ENCODE data around the gene OIT3. TPM values are rescaled to one million over a fixed set of nuclear protein-coding genes. Genes with fewer than 3 reads are reported as not detected.

Gene OIT3
- total RNA-seq, 2 experiments from 2014 or later = not detected

GRCh38 chr10:72946963-72947362, 53.4 kb downstream of the OIT3 start:
- ATAC-seq = no peak
- Mint-ChIP-seq H3K36me3 (no peaks in the 10 kb centered on the region), H3K27ac (no peak overlapping the region), H3K9me3 (ENCODE audit: low read depth) (no peaks in the 10 kb centered on the region), H3K27me3 (peaks cover 35% of the 10 kb centered on the region), H3K4me3 (no peak overlapping the region), H3K4me1 (no peaks in the 10 kb centered on the region)
- no peak for DNase-seq
- CTCF ChIA-PET = no interaction called here

- DNase-seq = no peak
- no peak overlapping the region for H3K27ac Mint-ChIP-seq
- no peak for ATAC-seq
- peaks cover 29% of the 10 kb centered on the region for H3K27me3 Mint-ChIP-seq
- H3K4me3 Mint-ChIP-seq = no peak overlapping the region
- no peaks in the 10 kb centered on the region for H3K4me1 Mint-ChIP-seq
- H3K9me3 Mint-ChIP-seq (ENCODE audit: low read depth) = no peaks in the 10 kb centered on the region
- H3K36me3 Mint-ChIP-seq = no peaks in the 10 kb centered on the region
- CTCF ChIA-PET = no interaction called here
Measured at GRCh38 chr10:72948762-72949161, 55.2 kb downstream of the OIT3 start.

- Mint-ChIP-seq H3K4me3 (no peak overlapping the region), H3K4me1 (no peaks in the 10 kb centered on the region), H3K27ac (no peak overlapping the region), H3K36me3 (no peaks in the 10 kb centered on the region), H3K27me3 (peaks cover 30% of the 10 kb centered on the region), H3K9me3 (ENCODE audit: low read depth) (no peaks in the 10 kb centered on the region)
- DNase-seq (no peak), ATAC-seq (no peak)
- CTCF ChIA-PET = no interaction called here
Measured at GRCh38 chr10:72951760-72952159, 58.2 kb downstream of the OIT3 start.

DNA sequence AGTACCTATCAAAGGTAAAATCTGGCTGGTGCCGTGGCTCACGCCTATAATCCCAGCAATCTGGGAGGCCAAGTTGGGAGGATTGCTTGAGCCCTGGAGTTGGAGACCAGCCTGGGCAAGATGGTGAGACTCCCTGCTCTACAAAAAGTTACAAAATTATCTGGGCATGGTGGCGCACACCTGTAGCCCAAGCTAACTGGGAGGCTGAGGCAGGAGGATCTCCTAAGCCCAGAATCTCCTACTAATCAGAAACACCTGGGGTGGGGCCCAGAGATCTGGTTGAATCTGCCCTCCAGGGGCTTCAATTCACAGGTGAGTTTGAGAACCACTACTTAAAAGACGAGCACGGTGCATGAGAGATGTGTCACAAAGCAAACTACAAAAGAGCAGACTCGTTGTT, 58.6 kb downstream of the OIT3 start:
- no peaks in the 10 kb centered on the region for H3K36me3 Mint-ChIP-seq
- no peak overlapping the region for H3K27ac Mint-ChIP-seq
- CTCF ChIA-PET = no interaction called here
- ATAC-seq (no peak), DNase-seq (no peak)
- H3K4me1 Mint-ChIP-seq = no peaks in the 10 kb centered on the region
- no peak overlapping the region for H3K4me3 Mint-ChIP-seq
- H3K27me3 Mint-ChIP-seq = peaks cover 32% of the 10 kb centered on the region
- no peaks in the 10 kb centered on the region for H3K9me3 Mint-ChIP-seq (ENCODE audit: low read depth)

GRCh38 chr10:72952642-72953158, 59.2 kb downstream of the OIT3 start:
- ATAC-seq = no peak
- H3K27ac Mint-ChIP-seq = no peak overlapping the region
- no peaks in the 10 kb centered on the region for H3K4me1 Mint-ChIP-seq

DNA sequence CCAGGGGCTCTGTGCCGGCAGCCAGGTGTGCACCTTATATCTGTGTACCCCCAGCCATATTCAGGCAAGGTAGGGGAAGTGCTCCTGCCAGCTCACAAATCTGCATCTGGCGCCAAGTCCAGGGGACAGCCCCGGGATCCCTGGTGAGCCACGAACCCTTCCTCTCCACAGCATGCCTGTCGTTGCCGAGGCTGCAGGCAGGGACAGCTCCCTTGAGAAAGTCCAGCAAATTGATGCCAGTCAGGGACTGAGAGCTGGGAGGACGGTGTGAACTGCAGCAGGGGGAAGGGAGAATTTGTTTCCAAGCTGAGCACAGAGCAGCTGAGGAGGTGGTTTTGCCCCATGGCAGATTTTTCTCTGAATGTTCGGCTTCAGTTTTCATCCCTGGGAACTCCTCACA, 60.1 kb downstream of the OIT3 start:
- Mint-ChIP-seq H3K27ac (no peak overlapping the region), H3K27me3 (peaks cover 30% of the 10 kb centered on the region), H3K9me3 (ENCODE audit: low read depth) (no peaks in the 10 kb centered on the region), H3K4me1 (no peaks in the 10 kb centered on the region), H3K4me3 (no peak overlapping the region), H3K36me3 (no peaks in the 10 kb centered on the region)
- no peak for ATAC-seq
- DNase-seq = no peak
- CTCF ChIA-PET = no interaction called here

More at GRCh38 chr10:72952642-72953158, 59.2 kb downstream of the OIT3 start:
- Mint-ChIP-seq H3K9me3 (ENCODE audit: low read depth) (no peaks in the 10 kb centered on the region), H3K4me3 (no peak overlapping the region), H3K36me3 (no peaks in the 10 kb centered on the region), H3K27me3 (peaks cover 34% of the 10 kb centered on the region)
- DNase-seq = no peak
- CTCF ChIA-PET = no interaction called here

GRCh38 chr10:72954230-72954595, 60.7 kb downstream of the OIT3 start:
- Mint-ChIP-seq H3K27me3 (peaks cover 30% of the 10 kb centered on the region), H3K27ac (no peak overlapping the region), H3K4me3 (no peak overlapping the region), H3K36me3 (no peaks in the 10 kb centered on the region), H3K4me1 (no peaks in the 10 kb centered on the region), H3K9me3 (ENCODE audit: low read depth) (no peaks in the 10 kb centered on the region)
- ATAC-seq (no peak), DNase-seq (no peak)
- CTCF ChIA-PET = interaction anchor here (0.7 kb wide), 1 partner anchor 289 kb away, joined by 4 read pairs; no protein-coding TSS in a partner anchor

DNA sequence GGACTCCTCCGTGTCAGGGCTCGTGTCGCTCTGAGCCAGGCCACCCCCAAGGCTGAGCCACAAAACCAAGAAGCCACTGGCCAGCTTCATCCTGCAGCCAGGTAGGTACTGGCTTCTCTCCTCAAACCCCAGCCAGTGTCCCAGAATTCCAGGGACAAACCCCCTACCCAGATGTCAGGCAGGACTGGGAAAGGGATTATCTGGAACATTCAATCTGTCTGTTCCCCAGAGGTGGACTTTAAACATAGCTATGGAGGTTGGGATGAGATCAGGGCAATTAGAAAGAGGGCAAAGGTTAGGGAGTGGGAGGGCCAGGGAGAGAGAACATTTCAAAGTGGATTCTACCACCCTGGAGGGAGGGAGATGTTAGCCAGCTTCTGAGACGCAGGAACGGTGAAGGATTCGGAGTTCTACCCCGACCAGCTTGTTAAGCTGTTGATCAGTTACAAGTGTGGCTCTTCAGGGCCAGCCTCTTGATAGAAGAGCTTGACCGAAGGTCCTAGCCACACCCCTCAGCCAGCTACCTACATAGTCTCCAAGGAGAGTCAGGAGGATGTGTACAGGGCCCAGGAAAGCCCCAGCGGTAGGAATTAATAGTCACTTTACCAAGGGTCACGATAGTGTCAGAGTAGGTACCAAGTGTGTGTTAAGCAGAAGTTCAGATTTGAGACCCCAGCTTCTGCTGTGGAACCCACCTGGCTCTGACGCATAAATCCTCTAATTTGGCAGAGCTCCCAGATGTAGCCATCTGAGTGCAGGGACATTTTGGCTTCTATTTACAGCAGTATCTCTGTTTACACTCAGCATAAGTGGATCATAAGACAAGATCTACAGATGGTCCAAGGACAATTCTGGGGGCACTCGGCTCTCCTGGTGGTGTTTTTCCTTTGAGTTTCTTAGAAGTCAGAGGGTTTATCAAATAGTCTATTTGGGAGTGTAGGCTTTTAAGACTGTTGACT, 61.3 kb downstream of the OIT3 start, which contains the start of gene PLA2G12B:
Gene PLA2G12B (minus strand): TSS at position 211 of the 959 bp plus-strand sequence. CDS start 121 bp downstream, at position 90.
- no peaks in the 10 kb centered on the region for H3K9me3 Mint-ChIP-seq (ENCODE audit: low read depth)
- H3K36me3 Mint-ChIP-seq = no peaks in the 10 kb centered on the region
- H3K4me1 Mint-ChIP-seq = no peaks in the 10 kb centered on the region
- peaks cover 35% of the 10 kb centered on the region for H3K27me3 Mint-ChIP-seq
- no peak within 1 kb of the TSS for H3K27ac Mint-ChIP-seq
- no peak within 1 kb of the TSS for H3K4me3 Mint-ChIP-seq
- CTCF ChIA-PET = interaction anchor here (0.7 kb wide), 1 partner anchor 290 kb away, joined by 4 read pairs; no protein-coding TSS in a partner anchor
- ATAC-seq = no peak
- no peak for DNase-seq

DNA sequence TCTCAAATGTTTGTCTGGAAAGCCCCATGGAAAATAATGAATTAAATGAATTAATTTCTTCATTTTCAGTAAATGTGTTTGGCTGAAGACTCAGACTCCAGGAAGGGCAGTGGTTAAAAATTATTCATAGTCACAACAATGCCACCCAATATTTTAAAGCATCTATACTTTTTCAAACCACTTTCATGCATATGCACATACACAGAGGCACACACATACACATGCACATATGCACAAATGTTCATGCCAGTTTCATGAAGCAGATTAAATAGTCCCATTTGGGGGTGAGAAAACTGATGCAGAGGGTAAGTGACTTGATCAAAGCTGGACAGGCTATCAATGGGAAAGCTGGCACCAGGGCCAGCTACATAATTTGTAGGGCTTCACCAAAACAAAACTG, 62.5 kb downstream of the OIT3 start:
- no peaks in the 10 kb centered on the region for H3K36me3 Mint-ChIP-seq
- no peak overlapping the region for H3K27ac Mint-ChIP-seq
- no peaks in the 10 kb centered on the region for H3K4me1 Mint-ChIP-seq
- no peaks in the 10 kb centered on the region for H3K9me3 Mint-ChIP-seq (ENCODE audit: low read depth)
- no peak overlapping the region for H3K4me3 Mint-ChIP-seq
- CTCF ChIA-PET = no interaction called here
- ATAC-seq (no peak), DNase-seq (no peak)
- peaks cover 41% of the 10 kb centered on the region for H3K27me3 Mint-ChIP-seq

DNA sequence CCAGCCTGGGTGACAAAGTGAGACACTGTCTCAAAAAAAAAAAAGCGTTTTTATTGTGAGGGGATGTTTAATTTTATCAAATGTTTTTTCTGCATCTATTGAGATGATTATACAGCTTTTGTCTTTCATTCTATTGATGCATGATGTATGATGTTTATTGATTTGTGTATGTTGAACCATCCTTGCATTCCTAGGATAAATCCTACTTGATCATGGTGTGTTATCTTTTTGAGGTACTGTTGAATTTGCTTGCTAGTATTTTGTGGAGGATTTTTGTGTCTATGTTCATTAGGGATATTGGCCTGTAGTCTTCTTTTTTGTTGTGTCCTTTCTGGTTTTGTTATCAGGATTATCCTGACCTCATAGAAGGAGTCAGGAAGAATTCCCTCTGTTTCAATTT, 83.3 kb downstream of the OIT3 start:
- Mint-ChIP-seq H3K27me3 (peaks cover 21% of the 10 kb centered on the region), H3K27ac (no peak overlapping the region), H3K36me3 (peaks cover 9% of the 10 kb centered on the region), H3K4me3 (no peak overlapping the region), H3K9me3 (ENCODE audit: low read depth) (peaks cover 30% of the 10 kb centered on the region), H3K4me1 (no peaks in the 10 kb centered on the region)
- ATAC-seq = no peak
- no peak for DNase-seq
- CTCF ChIA-PET = no interaction called here

GRCh38 chr10:72979709-72980108, 86.2 kb downstream of the OIT3 start:
- H3K27ac Mint-ChIP-seq = no peak overlapping the region
- peaks cover 7% of the 10 kb centered on the region for H3K36me3 Mint-ChIP-seq
- no peak for ATAC-seq
- no peaks in the 10 kb centered on the region for H3K4me1 Mint-ChIP-seq
- no peak for DNase-seq
- H3K4me3 Mint-ChIP-seq = no peak overlapping the region
- peaks cover 30% of the 10 kb centered on the region for H3K9me3 Mint-ChIP-seq (ENCODE audit: low read depth)
- CTCF ChIA-PET = no interaction called here
- H3K27me3 Mint-ChIP-seq = peaks cover 14% of the 10 kb centered on the region

- ATAC-seq (no peak), DNase-seq (no peak)
- peaks cover 12% of the 10 kb centered on the region for H3K27me3 Mint-ChIP-seq
- H3K4me1 Mint-ChIP-seq = no peaks in the 10 kb centered on the region
- peaks cover 29% of the 10 kb centered on the region for H3K9me3 Mint-ChIP-seq (ENCODE audit: low read depth)
- H3K36me3 Mint-ChIP-seq = peaks cover 7% of the 10 kb centered on the region
- no peak overlapping the region for H3K27ac Mint-ChIP-seq
- CTCF ChIA-PET = no interaction called here
- H3K4me3 Mint-ChIP-seq = no peak overlapping the region
Measured at GRCh38 chr10:72980348-72980747, 86.8 kb downstream of the OIT3 start.

DNA sequence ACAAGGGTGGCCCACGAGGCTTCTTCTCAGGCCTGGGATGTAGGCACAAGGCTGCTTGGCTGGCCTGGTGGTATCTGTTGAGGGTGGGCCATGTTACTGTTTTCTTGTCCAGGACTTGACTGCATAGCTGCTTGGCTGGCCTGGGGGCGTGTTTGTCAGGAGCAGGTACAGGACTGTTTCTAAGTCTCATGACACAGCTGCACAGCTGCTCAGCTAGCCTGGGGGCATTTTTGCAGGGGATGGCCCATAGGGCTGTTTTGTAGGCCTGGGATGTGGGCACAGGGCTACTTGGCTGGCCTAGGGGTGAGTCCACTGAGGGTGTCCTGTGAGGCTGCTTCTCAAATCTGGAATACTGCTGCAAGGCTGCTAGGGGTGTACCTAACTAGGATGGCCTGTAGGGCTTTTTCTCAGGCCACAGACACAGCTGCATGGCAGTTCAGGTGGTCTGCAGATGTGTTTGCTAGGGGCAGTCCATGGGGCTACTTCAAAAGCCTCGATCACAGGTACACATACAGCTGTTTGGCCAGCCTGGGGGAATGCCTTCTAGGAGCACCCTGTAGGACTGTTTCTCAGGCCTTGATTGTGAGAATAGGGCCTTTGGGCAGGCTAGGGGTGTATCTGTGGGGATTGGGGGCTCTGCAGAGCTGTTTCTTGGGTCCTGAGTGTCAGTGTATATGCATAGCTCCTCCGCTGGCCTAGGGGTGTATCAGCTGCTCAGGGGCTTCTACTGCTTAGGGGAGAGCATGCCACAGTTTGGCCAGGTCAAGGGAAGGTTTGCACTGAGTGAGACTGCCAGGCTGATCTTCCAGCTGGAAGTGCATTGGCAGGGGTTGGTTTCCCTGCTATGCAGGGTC, 87.7 kb downstream of the OIT3 start:
- no peak for ATAC-seq
- Mint-ChIP-seq H3K27ac (no peak overlapping the region), H3K27me3 (peaks cover 6% of the 10 kb centered on the region), H3K9me3 (ENCODE audit: low read depth) (peaks cover 26% of the 10 kb centered on the region), H3K4me1 (no peaks in the 10 kb centered on the region), H3K4me3 (no peak overlapping the region), H3K36me3 (peaks cover 7% of the 10 kb centered on the region)
- DNase-seq = no peak
- CTCF ChIA-PET = no interaction called here

Measured in activated CD8-positive, alpha-beta memory T cell treated with anti-CD3 and anti-CD28 coated beads, Interleukin-2, amount 10 ng/mL, durations not matched to agents 7 days and 5 days (primary cell).